ENCODE measurements around the gene RO60. TPM values are rescaled to one million over a fixed set of nuclear protein-coding genes. Genes with fewer than 3 reads are reported as not detected.

The RO60 gene
- polyA plus RNA-seq, 2 of the 4 experiments (the other 2 are of a cell fraction): 32.0 to 47.1 TPM

DNA sequence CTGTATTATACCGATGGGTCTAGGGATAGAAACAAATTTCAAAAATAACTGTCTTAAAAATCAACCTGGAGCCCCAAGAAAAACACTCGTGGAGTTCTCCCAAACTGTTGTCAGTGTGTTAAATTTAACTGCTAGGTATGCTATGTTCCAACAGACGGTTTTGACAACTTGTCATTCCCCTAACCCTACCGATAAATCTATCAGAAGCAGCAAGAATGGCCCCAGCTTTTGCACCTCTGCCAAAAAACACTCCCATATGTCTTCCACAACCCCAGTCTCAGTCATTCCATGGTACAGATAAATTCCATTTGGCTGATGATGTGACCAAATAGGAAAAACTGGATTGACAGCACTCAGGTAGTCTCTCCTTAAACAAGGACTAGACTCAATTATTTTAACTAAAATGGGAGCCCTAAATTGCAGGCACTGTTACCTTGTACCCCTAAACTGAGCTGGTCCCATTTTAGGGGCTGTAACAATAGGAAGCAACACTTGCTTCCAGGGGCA is 5.2 kb upstream of the RO60 start:
- ATAC-seq (no peak), FAIRE-seq (no peak), DNase-seq (ENCODE audit: low read depth in 1 of 2, low spot score in 1 of 2) (no peak)
- Histone ChIP-seq H3K4me3 (no peak overlapping the region), H3K27ac (no peak overlapping the region), H3K4me1 (peaks cover 14% of the 10 kb centered on the region), H3K9me3 (no peaks in the 10 kb centered on the region), H3K4me2 (no peak overlapping the region)
- WGBS (ENCODE audit: missing lambda C conversion rate): 83% methylated on average over 4 of the region's 4 CpGs
- POLR2A ChIA-PET: no interaction called here
- CTCF ChIA-PET: interaction anchor here (0.6 kb wide), 1 partner anchor 602 kb away, joined by 4 read pairs; no protein-coding TSS in a partner anchor
- TF ChIP-seq, protein P1, sequence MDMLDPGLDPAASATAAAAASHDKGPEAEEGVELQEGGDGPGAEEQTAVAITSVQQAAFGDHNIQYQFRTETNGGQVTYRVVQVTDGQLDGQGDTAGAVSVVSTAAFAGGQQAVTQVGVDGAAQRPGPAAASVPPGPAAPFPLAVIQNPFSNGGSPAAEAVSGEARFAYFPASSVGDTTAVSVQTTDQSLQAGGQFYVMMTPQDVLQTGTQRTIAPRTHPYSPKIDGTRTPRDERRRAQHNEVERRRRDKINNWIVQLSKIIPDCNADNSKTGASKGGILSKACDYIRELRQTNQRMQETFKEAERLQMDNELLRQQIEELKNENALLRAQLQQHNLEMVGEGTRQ (IDR thresholded peaks at IDR 0.05): no peak
- TF ChIP-seq, protein P2, sequence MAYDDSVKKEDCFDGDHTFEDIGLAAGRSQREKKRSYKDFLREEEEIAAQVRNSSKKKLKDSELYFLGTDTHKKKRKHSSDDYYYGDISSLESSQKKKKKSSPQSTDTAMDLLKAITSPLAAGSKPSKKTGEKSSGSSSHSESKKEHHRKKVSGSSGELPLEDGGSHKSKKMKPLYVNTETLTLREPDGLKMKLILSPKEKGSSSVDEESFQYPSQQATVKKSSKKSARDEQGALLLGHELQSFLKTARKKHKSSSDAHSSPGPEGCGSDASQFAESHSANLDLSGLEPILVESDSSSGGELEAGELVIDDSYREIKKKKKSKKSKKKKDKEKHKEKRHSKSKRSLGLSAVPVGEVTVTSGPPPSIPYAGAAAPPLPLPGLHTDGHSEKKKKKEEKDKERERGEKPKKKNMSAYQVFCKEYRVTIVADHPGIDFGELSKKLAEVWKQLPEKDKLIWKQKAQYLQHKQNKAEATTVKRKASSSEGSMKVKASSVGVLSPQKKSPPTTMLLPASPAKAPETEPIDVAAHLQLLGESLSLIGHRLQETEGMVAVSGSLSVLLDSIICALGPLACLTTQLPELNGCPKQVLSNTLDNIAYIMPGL (CRISPR knock-in tag; IDR thresholded peaks at IDR 0.05; ENCODE audit: borderline replicate concordance): no peak
- TF ChIP-seq, protein P3, sequence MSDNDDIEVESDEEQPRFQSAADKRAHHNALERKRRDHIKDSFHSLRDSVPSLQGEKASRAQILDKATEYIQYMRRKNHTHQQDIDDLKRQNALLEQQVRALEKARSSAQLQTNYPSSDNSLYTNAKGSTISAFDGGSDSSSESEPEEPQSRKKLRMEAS (IDR thresholded peaks at IDR 0.05): no peak
- TF ChIP-seq CEBPB (IDR thresholded peaks at IDR 0.05) (no peak), RCOR1 (IDR thresholded peaks at IDR 0.05; ENCODE audit: low read depth, low read length) (no peak), CHD2 (IDR thresholded peaks at IDR 0.05; ENCODE audit: low read length, partially characterized antibody) (no peak), SMC3 (IDR thresholded peaks at IDR 0.05) (no peak), KDM1A (IDR thresholded peaks at IDR 0.05; ENCODE audit: low read depth) (no peak)

DNA sequence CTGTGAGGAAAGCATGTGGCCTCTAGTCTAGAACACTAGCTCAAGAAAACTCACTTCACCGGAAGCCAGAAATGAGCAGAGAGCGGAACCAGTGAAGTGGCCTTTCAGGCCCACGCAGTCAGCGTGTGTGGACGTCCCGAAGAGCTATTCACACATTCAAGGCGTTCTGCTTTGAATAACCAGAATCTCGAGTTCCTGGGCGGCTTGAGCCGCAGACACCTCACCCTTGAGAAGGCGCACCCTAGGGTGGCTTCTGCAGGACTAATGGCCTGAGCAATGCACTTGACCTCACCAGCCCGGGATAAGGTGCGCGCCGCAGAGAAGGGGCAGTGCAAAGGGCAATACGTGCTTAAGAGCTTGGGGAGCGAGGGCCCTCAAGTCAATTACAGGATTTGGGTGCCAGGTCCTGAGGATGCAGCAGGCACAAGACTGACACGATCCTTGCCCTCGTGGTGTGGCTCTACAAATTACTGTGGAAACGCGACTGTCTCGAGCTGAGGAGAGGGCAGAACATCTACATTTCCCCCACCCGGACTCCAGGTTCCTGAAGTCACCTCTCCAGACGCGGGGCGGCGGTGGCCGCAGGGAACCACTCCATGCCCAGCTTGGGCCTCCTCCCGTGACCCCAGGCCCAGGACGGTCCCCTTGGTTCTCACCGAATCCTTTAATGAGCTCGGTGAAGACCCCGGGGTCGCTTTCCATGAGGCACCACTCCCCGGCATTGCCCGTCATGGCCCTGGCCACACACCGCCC is 707 bp upstream of the RO60 start:
- peak overlapping the region; percentile 82 for H3K4me3 ChIP-seq
- H3K4me1 ChIP-seq: peaks cover 22% of the 10 kb centered on the region
- DNase-seq (ENCODE audit: low read depth in 1 of 2, low spot score in 1 of 2) (peak; percentile 22 to 42), ATAC-seq (peak; percentile 41 to 43), FAIRE-seq (no peak)
- H3K4me2 ChIP-seq: peak overlapping the region; percentile 89
- POLR2A ChIA-PET: interaction anchor here (0.6 to 1.4 kb wide), 12 partner anchors 12 to 573 kb away, joined by 3 to 17 read pairs (median 4); partner anchors contain the start of genes GLRX2 and RGS2
- TF ChIP-seq, protein P3 (IDR thresholded peaks at IDR 0.05): peak; percentile 27
- TF ChIP-seq CBX2 (IDR thresholded peaks at IDR 0.05; ENCODE audit: borderline replicate concordance, low read depth) (no peak), PHF8 (IDR thresholded peaks at IDR 0.05; ENCODE audit: borderline replicate concordance, low read depth) (peak; percentile 64; the same call in 1 of the 2 replicates)
- H3K27ac ChIP-seq: peak overlapping the region; percentile 94 to 96
- H3K9me3 ChIP-seq: 0 out of 3 replicates have a peak, but pooled peaks cover 4% of the 10 kb centered on the region
- CTCF ChIA-PET: interaction anchor here (0.8 to 1.6 kb wide), 8 partner anchors 10 to 253 kb away, joined by 3 to 7 read pairs (median 4); partner anchors contain the start of gene GLRX2
- 2% methylated on average over 33 of the region's 37 CpGs for WGBS (ENCODE audit: missing lambda C conversion rate)

DNA sequence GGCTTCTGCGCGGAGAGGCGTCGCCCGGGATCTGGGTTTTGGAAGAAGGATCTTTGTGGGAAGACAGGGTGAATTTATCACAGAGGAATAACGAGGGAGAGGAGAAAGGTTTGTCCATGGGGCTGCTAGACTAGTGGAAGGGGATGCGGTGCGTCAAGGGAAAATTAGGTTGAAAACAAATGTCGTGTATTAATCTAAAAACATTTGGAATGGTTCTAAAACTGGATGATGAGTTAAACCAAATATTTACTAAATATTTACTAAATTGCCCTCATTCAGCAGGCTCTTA is 647 bp downstream of the RO60 start:
- TF ChIP-seq CEBPB (IDR thresholded peaks at IDR 0.05) (no peak), CBX8 (IDR thresholded peaks at IDR 0.05) (no peak), MAZ (IDR thresholded peaks at IDR 0.05; ENCODE audit: borderline replicate concordance, low read depth, low read length) (no peak), HOXB13 (CRISPR knock-in tag; IDR thresholded peaks at IDR 0.05; ENCODE audit: low read depth) (no peak), ZFP36 (IDR thresholded peaks at IDR 0.05; ENCODE audit: borderline replicate concordance, partially characterized antibody) (no peak), ESRRA (IDR thresholded peaks at IDR 0.05; ENCODE audit: borderline replicate concordance, low read length) (no peak)
- TF ChIP-seq, protein P4, sequence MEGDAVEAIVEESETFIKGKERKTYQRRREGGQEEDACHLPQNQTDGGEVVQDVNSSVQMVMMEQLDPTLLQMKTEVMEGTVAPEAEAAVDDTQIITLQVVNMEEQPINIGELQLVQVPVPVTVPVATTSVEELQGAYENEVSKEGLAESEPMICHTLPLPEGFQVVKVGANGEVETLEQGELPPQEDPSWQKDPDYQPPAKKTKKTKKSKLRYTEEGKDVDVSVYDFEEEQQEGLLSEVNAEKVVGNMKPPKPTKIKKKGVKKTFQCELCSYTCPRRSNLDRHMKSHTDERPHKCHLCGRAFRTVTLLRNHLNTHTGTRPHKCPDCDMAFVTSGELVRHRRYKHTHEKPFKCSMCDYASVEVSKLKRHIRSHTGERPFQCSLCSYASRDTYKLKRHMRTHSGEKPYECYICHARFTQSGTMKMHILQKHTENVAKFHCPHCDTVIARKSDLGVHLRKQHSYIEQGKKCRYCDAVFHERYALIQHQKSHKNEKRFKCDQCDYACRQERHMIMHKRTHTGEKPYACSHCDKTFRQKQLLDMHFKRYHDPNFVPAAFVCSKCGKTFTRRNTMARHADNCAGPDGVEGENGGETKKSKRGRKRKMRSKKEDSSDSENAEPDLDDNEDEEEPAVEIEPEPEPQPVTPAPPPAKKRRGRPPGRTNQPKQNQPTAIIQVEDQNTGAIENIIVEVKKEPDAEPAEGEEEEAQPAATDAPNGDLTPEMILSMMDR (IDR thresholded peaks at IDR 0.05): no peak
- TF ChIP-seq, protein P2 (CRISPR knock-in tag; IDR thresholded peaks at IDR 0.05; ENCODE audit: borderline replicate concordance): no peak
- DNase-seq (ENCODE audit: low read depth in 1 of 2, low spot score in 1 of 2) (no peak), ATAC-seq (no peak), FAIRE-seq (no peak)
- Histone ChIP-seq H3K4me3 (peak overlapping the region; percentile 82), H3K27ac (peak overlapping the region; percentile 94 to 96), H3K9me3 (0 out of 3 replicates have a peak, but pooled peaks cover 4% of the 10 kb centered on the region), H3K4me1 (peaks cover 22% of the 10 kb centered on the region), H3K4me2 (peak overlapping the region; percentile 91)
- 4% methylated on average over 9 of the region's 9 CpGs for WGBS (ENCODE audit: missing lambda C conversion rate)
- CTCF ChIA-PET: no interaction called here
- POLR2A ChIA-PET: interaction anchor here (0.7 kb wide), 1 partner anchor 10 kb away, joined by 5 read pairs; no protein-coding TSS in a partner anchor
